ENCODE measurements around the gene BCAM.

The BCAM gene

DNA sequence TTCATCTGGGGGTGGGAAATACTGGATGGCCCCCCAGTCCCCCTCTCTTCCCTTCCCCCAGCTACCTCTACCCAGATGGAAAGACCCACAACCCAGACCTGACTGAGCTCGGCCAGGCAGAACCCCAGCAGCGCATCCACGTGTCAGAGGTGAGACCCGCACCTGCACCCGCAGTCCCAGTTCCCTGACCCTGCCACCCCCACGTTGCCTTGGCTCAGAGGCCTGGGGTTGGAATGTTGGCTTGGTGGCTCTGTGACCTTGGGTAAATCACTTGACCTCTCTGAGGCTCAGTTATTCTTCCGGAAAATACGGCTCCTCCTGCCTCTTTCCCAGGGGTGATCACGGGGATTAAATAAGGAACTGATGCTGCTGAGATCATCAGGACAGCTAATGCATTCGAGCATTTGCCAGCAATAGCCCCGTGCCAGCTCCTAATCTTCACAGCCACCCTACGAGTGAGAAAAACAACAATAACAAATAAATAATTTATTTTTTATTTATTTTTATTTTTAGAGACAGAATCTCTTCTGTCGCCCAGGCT is 18.9 kb upstream of the BCAM start:
- Histone ChIP-seq H3K27me3 (ENCODE audit: control insufficient read depth in 1 of 2, insufficient read depth in 2 of 2, low read length in 2 of 2) (no peaks in the 10 kb centered on the region), H3K4me3 (ENCODE audit: low read depth in 1 of 2, low read length in 2 of 2) (no peak overlapping the region), H3K9me3 (ENCODE audit: control insufficient read depth in 1 of 2, low read length in 2 of 2) (no peaks in the 10 kb centered on the region), H3K9ac (ENCODE audit: low read depth in 1 of 2, low read length in 2 of 2) (no peak overlapping the region), H3K4me1 (ENCODE audit: control insufficient read depth in 1 of 2, insufficient read depth in 2 of 2, low read length in 2 of 2) (no peaks in the 10 kb centered on the region), H3K36me3 (ENCODE audit: control insufficient read depth in 1 of 2, insufficient read depth in 2 of 2, low read length in 2 of 2) (peaks cover 6 to 57% of the 10 kb centered on the region in 2 donors), H3K27ac (ENCODE audit: low read depth, low read length) (no peak overlapping the region)

DNA sequence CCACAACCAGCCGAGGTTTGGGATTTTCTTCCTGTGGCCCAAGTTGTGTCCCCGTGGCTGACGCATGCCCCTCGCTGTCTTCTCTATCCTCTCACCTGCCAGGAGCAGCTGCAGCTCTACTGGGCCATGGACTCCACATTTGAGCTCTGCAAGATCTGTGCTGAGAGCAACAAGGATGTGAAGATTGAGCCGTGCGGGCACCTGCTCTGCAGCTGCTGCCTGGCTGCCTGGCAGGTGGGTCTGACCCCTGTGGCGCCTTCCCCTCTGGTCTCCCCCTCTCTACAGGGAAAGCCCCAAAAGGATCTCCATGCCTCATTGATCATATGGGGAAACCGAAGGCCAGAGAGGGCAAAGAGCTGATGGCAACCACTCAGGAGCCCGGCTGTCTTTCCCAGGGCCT is 16.6 kb upstream of the BCAM start:
- H3K4me1 ChIP-seq (ENCODE audit: control insufficient read depth in 1 of 2, insufficient read depth in 2 of 2, low read length in 2 of 2), result no peaks in the 10 kb centered on the region
- H3K27me3 ChIP-seq (ENCODE audit: control insufficient read depth in 1 of 2, insufficient read depth in 2 of 2, low read length in 2 of 2), result no peaks in the 10 kb centered on the region
- no peak overlapping the region for H3K9ac ChIP-seq (ENCODE audit: low read depth in 1 of 2, low read length in 2 of 2)
- no peaks in the 10 kb centered on the region for H3K9me3 ChIP-seq (ENCODE audit: control insufficient read depth in 1 of 2, low read length in 2 of 2)
- no peak overlapping the region for H3K27ac ChIP-seq (ENCODE audit: low read depth, low read length)
- H3K4me3 ChIP-seq (ENCODE audit: low read depth in 1 of 2, low read length in 2 of 2), result no peak overlapping the region
- H3K36me3 ChIP-seq (ENCODE audit: control insufficient read depth in 1 of 2, insufficient read depth in 2 of 2, low read length in 2 of 2), result peaks cover 6 to 55% of the 10 kb centered on the region in 2 donors

DNA sequence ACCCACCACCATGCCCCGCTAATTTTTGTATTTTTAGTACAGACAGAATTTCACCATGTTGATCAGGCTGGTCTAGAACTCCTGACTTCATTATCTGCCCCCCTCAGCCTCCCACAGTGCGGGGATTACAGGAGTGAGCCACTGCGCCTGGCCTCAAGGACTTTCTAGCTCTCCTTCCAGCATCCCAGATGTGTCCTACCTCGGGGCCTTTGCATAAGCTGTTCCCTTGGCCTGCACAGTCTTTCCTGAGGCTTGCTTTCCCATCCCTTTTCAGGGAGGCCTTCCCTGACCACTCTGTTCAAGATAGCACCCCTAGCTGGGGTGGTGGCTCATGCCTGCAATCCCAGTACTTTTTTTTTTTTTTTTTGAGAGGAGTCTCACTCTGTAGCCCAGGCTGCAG is 14.3 kb upstream of the BCAM start:
- Histone ChIP-seq H3K27ac (ENCODE audit: low read depth, low read length) (no peak overlapping the region), H3K4me1 (ENCODE audit: control insufficient read depth in 1 of 2, insufficient read depth in 2 of 2, low read length in 2 of 2) (no peaks in the 10 kb centered on the region), H3K9ac (ENCODE audit: low read depth in 1 of 2, low read length in 2 of 2) (no peak overlapping the region), H3K27me3 (ENCODE audit: control insufficient read depth in 1 of 2, insufficient read depth in 2 of 2, low read length in 2 of 2) (no peaks in the 10 kb centered on the region), H3K36me3 (ENCODE audit: control insufficient read depth in 1 of 2, insufficient read depth in 2 of 2, low read length in 2 of 2) (peaks cover 6 to 55% of the 10 kb centered on the region in 2 donors), H3K9me3 (ENCODE audit: control insufficient read depth in 1 of 2, low read length in 2 of 2) (no peaks in the 10 kb centered on the region), H3K4me3 (ENCODE audit: low read depth in 1 of 2, low read length in 2 of 2) (no peak overlapping the region)

DNA sequence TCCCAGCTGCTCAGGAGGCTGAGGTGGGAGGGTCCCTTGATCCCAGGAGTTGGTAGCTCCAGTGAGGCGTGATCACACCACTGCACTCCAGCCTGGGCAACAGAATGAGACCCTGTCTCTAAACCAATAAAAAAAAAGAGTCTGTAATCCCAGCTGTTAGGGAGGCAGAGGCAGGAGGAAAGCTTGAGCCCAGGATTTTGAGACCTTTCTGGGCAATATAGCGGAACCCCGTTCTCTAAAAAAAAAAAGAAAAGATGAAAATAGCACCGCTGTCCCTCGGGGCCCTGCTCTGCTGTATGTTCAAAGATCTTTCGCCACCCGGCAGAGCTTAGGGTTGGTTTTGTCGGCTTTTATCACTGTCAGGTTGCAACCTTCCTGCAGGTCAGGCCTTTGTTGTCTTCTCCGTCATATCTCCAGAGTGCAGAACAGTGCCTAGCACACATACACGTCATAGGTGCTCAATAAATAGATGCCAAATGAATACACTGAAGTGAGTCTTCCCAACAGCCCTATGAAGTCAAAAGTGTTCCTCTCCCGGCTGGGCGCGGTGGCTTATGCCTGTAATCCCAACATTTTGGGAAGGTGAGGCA is 13.4 kb upstream of the BCAM start:
- Histone ChIP-seq H3K4me3 (ENCODE audit: low read depth in 1 of 2, low read length in 2 of 2) (no peak overlapping the region), H3K27ac (ENCODE audit: low read depth, low read length) (no peak overlapping the region), H3K9ac (ENCODE audit: low read depth in 1 of 2, low read length in 2 of 2) (no peak overlapping the region), H3K36me3 (ENCODE audit: control insufficient read depth in 1 of 2, insufficient read depth in 2 of 2, low read length in 2 of 2) (peaks cover 6 to 50% of the 10 kb centered on the region in 2 donors), H3K27me3 (ENCODE audit: control insufficient read depth in 1 of 2, insufficient read depth in 2 of 2, low read length in 2 of 2) (no peaks in the 10 kb centered on the region), H3K9me3 (ENCODE audit: control insufficient read depth in 1 of 2, low read length in 2 of 2) (no peaks in the 10 kb centered on the region), H3K4me1 (ENCODE audit: control insufficient read depth in 1 of 2, insufficient read depth in 2 of 2, low read length in 2 of 2) (peaks cover 6% of the 10 kb centered on the region in 2 donors)

DNA sequence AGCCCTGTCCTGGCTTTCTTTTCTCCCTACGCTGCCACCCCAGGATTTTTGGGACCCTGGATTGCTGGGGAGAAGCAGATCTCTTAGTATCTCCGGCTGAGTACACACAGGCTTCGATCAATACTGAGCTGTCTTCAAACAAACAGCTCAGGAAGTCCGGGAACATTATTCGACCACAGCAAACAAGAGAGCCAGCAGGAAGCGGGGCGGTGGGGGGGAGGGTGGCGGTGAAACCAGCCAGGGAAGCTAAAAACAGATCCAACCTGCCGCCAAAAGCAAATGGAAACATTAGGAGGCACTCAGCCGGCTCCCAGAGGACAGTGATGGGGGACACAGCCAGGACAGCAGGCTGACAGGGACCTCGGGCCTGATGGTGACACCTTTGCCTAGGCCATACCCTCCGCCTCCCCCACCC is 12.2 kb upstream of the BCAM start:
- Histone ChIP-seq H3K4me1 (ENCODE audit: control insufficient read depth in 1 of 2, insufficient read depth in 2 of 2, low read length in 2 of 2) (peaks cover 6% of the 10 kb centered on the region in 2 donors), H3K9me3 (ENCODE audit: control insufficient read depth in 1 of 2, low read length in 2 of 2) (no peaks in the 10 kb centered on the region), H3K36me3 (ENCODE audit: control insufficient read depth in 1 of 2, insufficient read depth in 2 of 2, low read length in 2 of 2) (peaks cover 6 to 50% of the 10 kb centered on the region in 2 donors), H3K27ac (ENCODE audit: low read depth, low read length) (no peak overlapping the region), H3K4me3 (ENCODE audit: low read depth in 1 of 2, low read length in 2 of 2) (no peak overlapping the region), H3K27me3 (ENCODE audit: control insufficient read depth in 1 of 2, insufficient read depth in 2 of 2, low read length in 2 of 2) (no peaks in the 10 kb centered on the region), H3K9ac (ENCODE audit: low read depth in 1 of 2, low read length in 2 of 2) (no peak overlapping the region)

DNA sequence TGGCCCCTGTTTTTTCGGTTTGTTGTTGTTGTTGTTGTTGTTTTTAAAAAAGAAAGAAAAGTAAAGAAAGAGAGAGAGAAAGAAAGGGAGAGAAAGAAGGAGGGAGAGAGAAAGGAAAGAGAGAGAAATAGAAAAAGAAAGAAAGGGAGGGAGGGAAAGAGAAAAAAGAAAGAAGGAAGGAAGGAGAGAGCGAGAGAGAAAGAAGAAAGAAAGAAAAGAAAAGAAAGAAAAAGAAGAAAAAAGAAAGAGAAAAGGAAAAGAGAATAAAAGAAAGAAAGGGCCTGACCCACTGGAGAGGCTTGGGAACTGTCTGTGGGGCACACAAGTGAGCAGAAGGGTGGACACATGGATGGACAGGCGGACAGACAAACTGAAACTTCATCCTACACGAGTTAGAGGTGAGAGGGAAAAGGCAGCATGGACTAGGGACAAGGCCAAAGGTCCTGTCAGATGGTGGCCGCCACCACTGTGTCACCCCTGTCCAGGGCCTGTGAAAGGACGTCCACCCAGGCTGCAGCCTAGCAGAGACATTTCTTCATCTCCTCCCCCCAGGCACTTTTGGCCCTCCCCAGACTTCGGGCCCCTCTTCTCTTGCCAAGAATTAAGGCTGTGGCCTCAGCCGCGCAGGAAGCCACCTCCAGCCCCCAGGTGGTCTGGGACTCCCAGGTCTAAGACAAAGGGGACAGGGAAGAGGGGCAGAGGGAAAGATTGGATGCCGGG is 9.1 kb upstream of the BCAM start:
- H3K36me3 ChIP-seq (ENCODE audit: control insufficient read depth in 1 of 2, insufficient read depth in 2 of 2, low read length in 2 of 2), result peaks cover 5 to 41% of the 10 kb centered on the region in 2 donors
- H3K27ac ChIP-seq (ENCODE audit: low read depth, low read length), result no peak overlapping the region
- no peak overlapping the region for H3K9ac ChIP-seq (ENCODE audit: low read depth in 1 of 2, low read length in 2 of 2)

DNA sequence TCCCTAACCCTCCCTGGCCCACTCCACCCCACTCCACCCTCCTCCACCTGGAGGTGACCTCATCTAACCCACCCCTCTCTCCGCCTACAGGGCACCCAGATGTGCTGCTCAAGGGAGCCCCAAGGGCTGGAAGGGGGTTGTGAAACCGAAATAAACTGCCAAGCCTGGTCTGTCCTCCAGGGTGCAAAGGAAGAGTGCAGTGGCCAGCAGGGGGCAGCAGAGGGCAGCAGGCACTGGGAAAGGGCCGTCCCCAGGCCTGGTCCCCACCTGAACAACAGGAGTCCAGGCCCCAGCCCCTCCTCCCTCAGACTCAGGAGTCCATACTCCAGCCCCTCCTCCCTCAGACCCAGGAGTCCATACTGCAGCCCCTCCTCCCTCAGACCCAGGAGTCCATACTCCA is 8.4 kb upstream of the BCAM start:
- Histone ChIP-seq H3K4me3 (ENCODE audit: low read depth in 1 of 2, low read length in 2 of 2) (no peak overlapping the region), H3K27me3 (ENCODE audit: control insufficient read depth in 1 of 2, insufficient read depth in 2 of 2, low read length in 2 of 2) (no peaks in the 10 kb centered on the region), H3K4me1 (ENCODE audit: control insufficient read depth in 1 of 2, insufficient read depth in 2 of 2, low read length in 2 of 2) (peaks cover 6% of the 10 kb centered on the region in 2 donors), H3K36me3 (ENCODE audit: control insufficient read depth in 1 of 2, insufficient read depth in 2 of 2, low read length in 2 of 2) (peaks cover 5 to 38% of the 10 kb centered on the region in 2 donors), H3K27ac (ENCODE audit: low read depth, low read length) (no peak overlapping the region), H3K9ac (ENCODE audit: low read depth in 1 of 2, low read length in 2 of 2) (no peak overlapping the region), H3K9me3 (ENCODE audit: control insufficient read depth in 1 of 2, low read length in 2 of 2) (peaks cover 0 to 3% of the 10 kb centered on the region in 2 donors)

More for the DNA sequence above, 9.1 kb upstream of the BCAM start:
- Histone ChIP-seq H3K9me3 (ENCODE audit: control insufficient read depth in 1 of 2, low read length in 2 of 2) (peaks cover 0 to 3% of the 10 kb centered on the region in 2 donors), H3K4me1 (ENCODE audit: control insufficient read depth in 1 of 2, insufficient read depth in 2 of 2, low read length in 2 of 2) (peaks cover 6% of the 10 kb centered on the region in 2 donors), H3K27me3 (ENCODE audit: control insufficient read depth in 1 of 2, insufficient read depth in 2 of 2, low read length in 2 of 2) (no peaks in the 10 kb centered on the region), H3K4me3 (ENCODE audit: low read depth in 1 of 2, low read length in 2 of 2) (no peak overlapping the region)

DNA sequence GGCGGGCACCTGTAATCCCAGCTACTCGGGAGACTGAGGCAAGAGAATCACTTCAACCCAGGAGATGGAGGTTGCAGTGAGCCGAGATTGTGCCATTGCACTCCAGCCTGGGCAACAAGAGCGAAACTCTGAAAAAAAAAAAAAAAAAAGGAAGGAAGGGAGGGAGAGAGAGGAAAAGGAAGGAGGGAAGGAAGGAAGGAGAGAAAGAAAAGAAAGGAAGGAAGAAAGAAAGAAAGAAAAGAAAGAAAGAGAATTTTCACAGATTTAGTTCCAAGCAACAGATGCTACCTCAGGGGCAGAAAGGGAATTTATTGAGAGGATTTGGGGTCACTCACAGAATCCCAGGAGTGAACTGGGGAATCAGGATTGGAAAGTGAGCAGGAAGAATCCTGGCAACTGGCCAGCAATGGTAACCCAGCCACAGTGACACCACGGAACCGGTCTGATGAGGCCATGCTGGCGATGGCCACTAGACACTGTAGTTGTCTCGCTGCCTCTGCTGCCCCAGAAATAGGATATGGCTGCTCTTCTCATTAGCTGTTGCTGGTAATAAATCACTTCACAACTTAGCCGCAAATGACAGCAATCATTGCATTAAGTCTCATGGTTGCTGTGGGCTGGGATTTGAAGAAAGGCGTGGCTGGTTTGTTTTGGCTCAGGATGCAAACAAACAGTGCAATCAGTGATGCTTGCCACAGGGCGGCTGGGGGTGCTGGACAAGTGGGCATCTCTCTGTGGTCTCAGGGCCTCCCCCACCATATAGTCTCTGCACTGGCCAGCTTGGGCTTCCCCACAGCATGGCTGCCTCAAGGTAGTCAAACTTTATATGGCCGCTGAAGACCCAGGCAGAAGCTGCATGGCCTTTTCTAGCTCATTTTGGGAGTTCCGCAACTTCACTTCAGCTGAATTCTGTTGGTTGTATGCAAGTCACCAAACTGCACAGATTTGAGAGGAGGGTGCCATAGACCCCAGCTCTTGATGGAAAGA is 5.2 kb upstream of the BCAM start:
- Histone ChIP-seq H3K9me3 (ENCODE audit: control insufficient read depth in 1 of 2, low read length in 2 of 2) (peaks cover 0 to 3% of the 10 kb centered on the region in 2 donors), H3K36me3 (ENCODE audit: control insufficient read depth in 1 of 2, insufficient read depth in 2 of 2, low read length in 2 of 2) (peaks cover 5 to 19% of the 10 kb centered on the region in 2 donors), H3K27ac (ENCODE audit: low read depth, low read length) (no peak overlapping the region), H3K27me3 (ENCODE audit: control insufficient read depth in 1 of 2, insufficient read depth in 2 of 2, low read length in 2 of 2) (no peaks in the 10 kb centered on the region), H3K9ac (ENCODE audit: low read depth in 1 of 2, low read length in 2 of 2) (no peak overlapping the region), H3K4me3 (ENCODE audit: low read depth in 1 of 2, low read length in 2 of 2) (no peak overlapping the region), H3K4me1 (ENCODE audit: control insufficient read depth in 1 of 2, insufficient read depth in 2 of 2, low read length in 2 of 2) (peaks cover 14 to 16% of the 10 kb centered on the region in 2 donors)

DNA sequence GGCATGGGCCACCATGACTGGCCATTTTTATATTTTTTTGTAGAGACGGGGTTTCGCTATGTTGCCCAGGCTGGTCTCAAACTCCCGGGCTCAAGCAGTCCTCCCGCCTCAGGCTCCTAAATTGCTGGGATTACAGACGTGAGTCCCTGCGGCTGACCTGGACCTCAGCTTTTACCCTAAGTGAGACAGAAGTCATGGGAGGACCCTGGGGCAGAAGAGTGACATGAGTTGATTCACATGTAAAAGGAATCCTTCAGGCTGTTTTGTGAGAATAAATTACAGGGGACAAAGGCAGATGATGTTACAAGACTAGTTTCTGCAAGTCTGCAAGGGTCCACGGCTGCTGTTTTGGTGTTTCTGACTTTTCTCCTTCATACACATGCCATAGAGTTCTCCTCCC is 2.6 kb upstream of the BCAM start:
- Histone ChIP-seq H3K4me3 (ENCODE audit: low read depth in 1 of 2, low read length in 2 of 2) (no peak overlapping the region), H3K4me1 (ENCODE audit: control insufficient read depth in 1 of 2, insufficient read depth in 2 of 2, low read length in 2 of 2) (peaks cover 15 to 16% of the 10 kb centered on the region in 2 donors), H3K9me3 (ENCODE audit: control insufficient read depth in 1 of 2, low read length in 2 of 2) (peaks cover 0 to 3% of the 10 kb centered on the region in 2 donors), H3K9ac (ENCODE audit: low read depth in 1 of 2, low read length in 2 of 2) (no peak overlapping the region), H3K27me3 (ENCODE audit: control insufficient read depth in 1 of 2, insufficient read depth in 2 of 2, low read length in 2 of 2) (no peaks in the 10 kb centered on the region), H3K27ac (ENCODE audit: low read depth, low read length) (no peak overlapping the region), H3K36me3 (ENCODE audit: control insufficient read depth in 1 of 2, insufficient read depth in 2 of 2, low read length in 2 of 2) (peaks cover 5 to 15% of the 10 kb centered on the region in 2 donors)
